HL-60 (cell line): ENCODE measurements around the gene ZNF423.

Source experiments
- DNase-seq, 2 experiments: peaks; one replicate each; pipeline ENCODE4 v3.0.0-alpha.2; 2010 to 2020; ENCODE audit warnings: low read depth in 1 of 2, low spot score in 1 of 2
- H3K27ac ChIP-seq: fragments of 250-450 bp; sonication (Bioruptor Pico); replicated peaks from 2 replicates; pipeline ENCODE4 v1.5.1; 2020; ENCODE audit warnings: mild to moderate bottlenecking, moderate library complexity
- H3K27me3 ChIP-seq: fragments of 250-450 bp; sonication (Bioruptor Pico); 2 replicates; pipeline ENCODE4 v1.5.1; 2021; ENCODE audit warnings: mild to moderate bottlenecking, moderate library complexity; ENCODE audit not compliant: insufficient read depth, poor library complexity, severe bottlenecking
- H3K4me3 ChIP-seq: replicated peaks from 2 replicates; pipeline ENCODE4 v1.5.1; 2011; ENCODE audit warnings: mild to moderate bottlenecking, control low read depth, low read length; ENCODE audit not compliant: insufficient read depth
- CTCF ChIP-seq: IDR thresholded peaks from one replicate; pipeline ENCODE4 v1.5.1; 2011; ENCODE audit warnings: low read length, control low read depth, inconsistent platforms; ENCODE audit not compliant: insufficient read depth
- GABPA ChIP-seq: IDR thresholded peaks from 2 replicates; pipeline ENCODE4 v1.6.1; 2012; ENCODE audit warnings: low read depth
- POLR2AphosphoS5 ChIP-seq: IDR thresholded peaks from 2 replicates; pipeline ENCODE4 v1.6.1; 2012; ENCODE audit warnings: low read depth
- REST ChIP-seq: IDR thresholded peaks from 2 replicates; pipeline ENCODE4 v1.6.1; 2012; ENCODE audit warnings: low read depth; ENCODE audit not compliant: insufficient replicate concordance
- SPI1 ChIP-seq: IDR thresholded peaks from 2 replicates; pipeline ENCODE4 v1.6.1; 2012; ENCODE audit warnings: low read depth, mild to moderate bottlenecking, borderline replicate concordance

The ZNF423 gene

GRCh38 chr16:49748322-49748721 is 107.6 kb downstream of the ZNF423 start:
- no peak overlapping the region for H3K4me3 ChIP-seq
- DNase-seq, result no peak
- no peaks in the 10 kb centered on the region for H3K27me3 ChIP-seq
- no peak overlapping the region for H3K27ac ChIP-seq
- no peak for TF ChIP-seq CTCF
- TF ChIP-seq GABPA, result no peak
- no peak for TF ChIP-seq REST
- no peak for TF ChIP-seq POLR2AphosphoS5
- TF ChIP-seq SPI1, result no peak

GRCh38 chr16:49747654-49748053 is 108.3 kb downstream of the ZNF423 start:
- Histone ChIP-seq H3K27me3 (no peaks in the 10 kb centered on the region), H3K27ac (no peak overlapping the region), H3K4me3 (no peak overlapping the region)
- TF ChIP-seq GABPA, result no peak
- TF ChIP-seq REST, result no peak
- TF ChIP-seq SPI1, result no peak
- no peak for TF ChIP-seq CTCF
- TF ChIP-seq POLR2AphosphoS5, result no peak
- no peak for DNase-seq

- no peak for DNase-seq
- no peak for TF ChIP-seq POLR2AphosphoS5
- no peak for TF ChIP-seq REST
- no peak for TF ChIP-seq GABPA
- TF ChIP-seq SPI1, result no peak
- no peak for TF ChIP-seq CTCF
- Histone ChIP-seq H3K27ac (no peak overlapping the region), H3K27me3 (no peaks in the 10 kb centered on the region), H3K4me3 (no peak overlapping the region)
Measured at GRCh38 chr16:49746545-49746944, 109.4 kb downstream of the ZNF423 start.
